IMR-90 (cell line): ENCODE data around the gene ALOX12. TPM values are rescaled to one million over a fixed set of nuclear protein-coding genes. Genes with fewer than 3 reads are reported as not detected.
"Not testable (repeated sequence)": the region's sequence is repeated elsewhere in the genome, so short reads cannot be mapped to it uniquely, and the experiment has no call there.

ENCODE experiments used
- ATAC-seq: fragments of 200-7000 bp; cut with Tn5 transposase; 2 replicates; pipeline ENCODE4 v1.9.1; 2020; ENCODE audit warnings: low read depth, mild to moderate bottlenecking, moderate library complexity
- BruUV-seq: library from RNA; stranded (reverse); fragments of 400-500 nt; replicated peaks from 2 replicates; lab custom pipeline; 2021; lab: Mats Ljungman, UMichigan
- CTCF ChIA-PET: fragments of 300-600 bp; formaldehyde crosslinking; extraction: SDS; loops from one replicate; lab custom pipeline; 2021; ENCODE audit warnings: antibody characterized with exemption; lab: Yijun Ruan, JAX
- POLR2A ChIA-PET: fragments of 300-600 bp; sonication (Branson Sonifier 250); formaldehyde crosslinking; loops from one replicate; lab custom pipeline; 2022; ENCODE audit warnings: antibody characterized with exemption; ENCODE audit not compliant: unreplicated experiment; lab: Charles Lee
- DNase-seq: peaks from one replicate; pipeline ENCODE4 v3.0.0; 2013
- H2AFZ ChIP-seq: replicated peaks from 2 replicates; pipeline ENCODE3; 2013; ENCODE audit warnings: low read length, mild to moderate bottlenecking; ENCODE audit not compliant: poor library complexity
- H2AK5ac ChIP-seq: 2 replicates; pipeline ENCODE4 v1.6.1; 2013; ENCODE audit warnings: low read depth, low read length, inconsistent platforms
- H2AK9ac ChIP-seq: replicated peaks from 2 replicates; pipeline ENCODE3; 2013; ENCODE audit warnings: mild to moderate bottlenecking, low read depth, low read length, moderate library complexity; ENCODE audit not compliant: poor library complexity
- H2BK120ac ChIP-seq: 2 replicates; pipeline ENCODE4 v1.6.1; 2013; ENCODE audit warnings: low read depth, low read length, inconsistent platforms
- H2BK15ac ChIP-seq: 3 replicates; pipeline ENCODE4 v1.6.1; 2013; ENCODE audit warnings: low read depth, low read length, inconsistent platforms
- H2BK20ac ChIP-seq: 2 replicates; pipeline ENCODE4 v1.6.1; 2013; ENCODE audit warnings: low read depth, mild to moderate bottlenecking, inconsistent platforms, low read length, moderate library complexity
- H2BK5ac ChIP-seq: 2 replicates; pipeline ENCODE4 v1.6.1; 2013; ENCODE audit warnings: mild to moderate bottlenecking, low read depth, low read length, inconsistent platforms; ENCODE audit not compliant: poor library complexity, severe bottlenecking
- H3K14ac ChIP-seq: replicated peaks from 2 replicates; pipeline ENCODE4 v1.6.1; 2013; ENCODE audit warnings: low read depth, low read length, inconsistent platforms
- H3K18ac ChIP-seq: 2 replicates; pipeline ENCODE4 v1.6.1; 2013; ENCODE audit warnings: low read depth, low read length, control low read depth
- H3K23ac ChIP-seq: 2 replicates; pipeline ENCODE4 v1.6.1; 2013; ENCODE audit warnings: low read depth, low read length, inconsistent platforms
- H3K27ac ChIP-seq: 2 replicates; pipeline ENCODE4 v1.5.1; 2013; ENCODE audit warnings: mild to moderate bottlenecking, control low read depth, low read length; ENCODE audit not compliant: insufficient read depth
- H3K27me3 ChIP-seq: 2 replicates; pipeline ENCODE4 v1.6.1; 2013; ENCODE audit warnings: low read length; ENCODE audit not compliant: control insufficient read depth, insufficient read depth
- H3K36me3 ChIP-seq: 2 replicates; pipeline ENCODE4 v1.6.1; 2013; ENCODE audit warnings: low read length, mixed read lengths; ENCODE audit not compliant: control insufficient read depth, insufficient read depth
- H3K4ac ChIP-seq: 2 replicates; pipeline ENCODE4 v1.6.1; 2013; ENCODE audit warnings: low read depth, low read length, inconsistent platforms
- H3K4me1 ChIP-seq: 2 replicates; pipeline ENCODE4 v1.6.1; 2013; ENCODE audit warnings: low read length, mixed read lengths; ENCODE audit not compliant: control insufficient read depth, insufficient read depth
- H3K4me2 ChIP-seq: 2 replicates; pipeline ENCODE4 v1.6.1; 2013; ENCODE audit warnings: low read depth, mild to moderate bottlenecking, control low read depth, low read length, moderate library complexity
- H3K4me3 ChIP-seq: 2 replicates; pipeline ENCODE4 v1.5.1; 2013; ENCODE audit warnings: low read depth, mild to moderate bottlenecking, control low read depth, low read length, moderate library complexity; ENCODE audit not compliant: insufficient read depth
- H3K56ac ChIP-seq: 2 replicates; pipeline ENCODE4 v1.6.1; 2013; ENCODE audit warnings: low read length, inconsistent platforms; ENCODE audit not compliant: insufficient read depth; ENCODE audit errors: extremely low read depth
- H3K79me1 ChIP-seq, 2 experiments: 2 replicates each; pipeline ENCODE4 v1.6.1; 2013; ENCODE audit warnings: low read length in 2 of 2, inconsistent platforms in 1 of 2, low read depth in 1 of 2
- H3K9ac ChIP-seq: 2 replicates; pipeline ENCODE4 v1.6.1; 2013; ENCODE audit warnings: low read depth, low read length, control low read depth
- H3K9me1 ChIP-seq: 2 replicates; pipeline ENCODE4 v1.6.1; 2013; ENCODE audit warnings: low read length, inconsistent platforms; ENCODE audit not compliant: insufficient read depth
- H3K9me3 ChIP-seq: 2 replicates; pipeline ENCODE4 v1.6.1; 2013; ENCODE audit warnings: low read length; ENCODE audit not compliant: control insufficient read depth, insufficient read depth
- H4K20me1 ChIP-seq: 2 replicates; pipeline ENCODE4 v1.6.1; 2013; ENCODE audit warnings: low read length, inconsistent platforms; ENCODE audit not compliant: insufficient read depth
- H4K5ac ChIP-seq: 2 replicates; pipeline ENCODE4 v1.6.1; 2013; ENCODE audit warnings: mild to moderate bottlenecking, low read depth, low read length, control low read depth
- H4K8ac ChIP-seq, 2 experiments: 2 replicates each; pipeline ENCODE4 v1.6.1; 2013; ENCODE audit warnings: low read depth in 2 of 2, low read length in 2 of 2, control low read depth in 1 of 2, inconsistent platforms in 1 of 2
- H4K91ac ChIP-seq: 2 replicates; pipeline ENCODE4 v1.6.1; 2013; ENCODE audit warnings: low read depth, low read length, inconsistent platforms; ENCODE audit not compliant: insufficient read depth
- WGBS, 2 experiments: methylation state at CpG; one replicate each; pipeline versions ENCODE4 v1.1.5 to v1.1.7; 2013; ENCODE audit warnings: missing lambda C conversion rate in 2 of 2; ENCODE audit not compliant: insufficient read length in 1 of 2; ENCODE audit errors: extremely low coverage in 2 of 2; 5-methylcytosine and 5-hydroxymethylcytosine counted together
- dilution Hi-C: fragments of 300-500 bp; cut with HindIII; formaldehyde crosslinking; loops from one replicate; pipeline ENCODE4 v1.14.3; 2018; ENCODE audit warnings: low sequenced_read_pairs; ENCODE audit not compliant: unreplicated experiment
- in situ Hi-C: fragments of 300-500 bp; cut with MboI; formaldehyde crosslinking; loops from 3 replicates; pipeline ENCODE4 v1.14.3; 2019; ENCODE audit warnings: low sequenced_read_pairs, inconsistent platforms, mixed read lengths
- intact Hi-C: fragments of 100-400 bp; cut with micrococcal nuclease; formaldehyde crosslinking; loops from 2 replicates; pipeline ENCODE4 v1.10.0; 2022
- polyA plus RNA-seq, 3 experiments: library from polyadenylated mRNA; depleted of rRNA; stranded (reverse); fragments of >200 nt; gene quantifications; 2 replicates each; pipeline ENCODE4 v1.2.3, GENCODE V29; 2012; ENCODE audit warnings: low replicate concordance in 1 of 3
- total RNA-seq: library from RNA; depleted of rRNA; stranded (reverse); fragments of >200 nt; gene quantifications from 2 replicates; pipeline ENCODE4 v1.2.3, GENCODE V29; 2012

The ALOX12 gene
- total and polyA plus RNA-seq, 2 of the 4 experiments (the other 2 are of a cell fraction), result 0.03 TPM; not detected in 1

DNA sequence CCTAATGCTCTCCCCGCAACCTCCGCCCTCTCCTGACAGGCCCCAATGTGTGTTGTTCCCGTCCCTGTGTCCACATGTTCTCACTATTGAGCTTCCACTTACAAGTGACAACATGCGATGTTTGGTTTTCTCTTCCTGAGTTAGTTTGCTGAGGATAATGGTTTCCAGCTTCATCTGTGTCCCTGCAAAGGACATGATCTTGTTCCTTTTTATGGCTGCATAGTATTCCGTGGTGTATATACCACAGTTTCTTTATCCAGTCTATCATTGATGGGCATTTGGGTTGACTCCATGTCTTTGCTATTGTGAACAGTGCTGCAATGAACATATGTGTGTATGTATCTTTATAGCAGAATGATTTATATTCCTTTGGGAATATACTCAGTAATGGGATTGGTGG lies 16.4 kb upstream of the ALOX12 start:
- H2BK20ac ChIP-seq, H3K27me3 ChIP-seq, H3K4ac ChIP-seq, in situ Hi-C loops, H2AK5ac ChIP-seq, H3K27ac ChIP-seq, H3K36me3 ChIP-seq, H3K14ac ChIP-seq, H3K79me1 ChIP-seq, intact Hi-C loops, H4K20me1 ChIP-seq, CTCF ChIA-PET, H2BK5ac ChIP-seq, H2AFZ ChIP-seq, POLR2A ChIA-PET, H4K8ac ChIP-seq, H3K23ac ChIP-seq, H3K18ac ChIP-seq, H4K91ac ChIP-seq, H4K5ac ChIP-seq, H3K9ac ChIP-seq, H3K9me3 ChIP-seq, H3K4me2 ChIP-seq, H3K9me1 ChIP-seq, H2BK120ac ChIP-seq, H3K56ac ChIP-seq, dilution Hi-C loops, BruUV-seq, DNase-seq, H3K4me3 ChIP-seq, H2BK15ac ChIP-seq, H2AK9ac ChIP-seq, ATAC-seq, H3K4me1 ChIP-seq: not testable (repeated sequence)
- WGBS, 2 experiments, result 60% methylated on average over 2 of the region's 5 CpGs; no CpG with 5 or more reads in 1 of the 2 experiments
